B cell (primary cell): ENCODE measurements around the gene ZFYVE21. TPM values are rescaled to one million over a fixed set of nuclear protein-coding genes. Genes with fewer than 3 reads are reported as not detected.
A peak's percentile ranks its signal among the peaks of the same experiment; 100 is the strongest.

Source experiments
- ATAC-seq: fragments of 200-7000 bp; cut with Tn5 transposase; one replicate; pipeline ENCODE4 v1.10.0; 2021; ENCODE audit warnings: low read depth, mild to moderate bottlenecking, moderate number of reproducible peaks, moderate library complexity
- CTCF ChIA-PET: fragments of 350-600 bp; sonication (Branson Sonifier 250); formaldehyde crosslinking; loops from one replicate; lab custom pipeline; 2021; ENCODE audit warnings: antibody characterized with exemption, inconsistent platforms; lab: Charles Lee
- POLR2A ChIA-PET: fragments of 350-600 bp; sonication (Branson Sonifier 250); formaldehyde crosslinking; loops from one replicate; lab custom pipeline; 2021; ENCODE audit warnings: antibody characterized with exemption; lab: Charles Lee
- DNase-seq: peaks from one replicate; pipeline ENCODE4 v3.0.0; 2013
- H2AFZ ChIP-seq: 2 replicates; pipeline ENCODE4 v1.6.1; 2012; ENCODE audit warnings: mild to moderate bottlenecking, low read depth, low read length; ENCODE audit not compliant: insufficient read depth, poor library complexity, severe bottlenecking
- H3K27ac ChIP-seq, 2 donors: 1 replicate in 1 of 2; 2 replicates in 1 of 2; pipeline ENCODE4 v1.5.1; 2012 to 2013; ENCODE audit warnings: low read length in 2 of 2, mild to moderate bottlenecking in 2 of 2, moderate library complexity in 1 of 2
- H3K27me3 ChIP-seq, 4 experiments: fragments of 200-600 bp in 1 of 4; sonication (generic) in 1 of 4; replicated peaks in 1 of 4; 1 replicate in 2 of 4; 2 replicates in 2 of 4; pipeline versions ENCODE4 v1.6.1 to v1.7.0; 2013 to 2016; ENCODE audit warnings: low read length in 3 of 4, mild to moderate bottlenecking in 2 of 4, mixed read lengths in 1 of 4, moderate library complexity in 1 of 4; ENCODE audit not compliant: insufficient read depth in 4 of 4, control insufficient read depth in 3 of 4; ENCODE audit errors: control extremely low read depth in 1 of 4
- H3K36me3 ChIP-seq, 2 experiments: replicated peaks in 1 of 2; 1 replicate in 1 of 2; 2 replicates in 1 of 2; pipeline versions ENCODE4 v1.6.1 to v1.7.1; 2013; ENCODE audit warnings: low read length in 1 of 2; ENCODE audit not compliant: insufficient read depth in 2 of 2, control insufficient read depth in 1 of 2; ENCODE audit errors: control extremely low read depth in 1 of 2, extremely low read depth in 1 of 2
- H3K4me1 ChIP-seq, 2 donors: fragments of 200-600 bp in 1 of 2; sonication (generic) in 1 of 2; 1 replicate in 1 of 2; 2 replicates in 1 of 2; pipeline versions ENCODE4 v1.5.1 to v1.6.1; 2013 to 2017; ENCODE audit warnings: low read length in 2 of 2; ENCODE audit not compliant: control insufficient read depth in 2 of 2, insufficient read depth in 2 of 2
- H3K4me2 ChIP-seq: replicated peaks from 2 replicates; pipeline ENCODE3; 2012; ENCODE audit warnings: mild to moderate bottlenecking, low read depth, low read length; ENCODE audit not compliant: poor library complexity, severe bottlenecking
- H3K4me3 ChIP-seq, 5 experiments: fragments of 200-600 bp in 1 of 5; sonication (generic) in 1 of 5; 1 replicate in 3 of 5; 2 replicates in 2 of 5; pipeline versions ENCODE4 v1.5.1 to v1.7.0; 2011 to 2016; ENCODE audit warnings: low read length in 4 of 5, mild to moderate bottlenecking in 4 of 5, low read depth in 2 of 5, control low read depth in 1 of 5, moderate library complexity in 1 of 5; ENCODE audit not compliant: insufficient read depth in 1 of 5; ENCODE audit errors: control extremely low read depth in 1 of 5, extremely low read depth in 1 of 5
- H3K79me2 ChIP-seq: fragments of 200-600 bp; sonication (generic); one replicate; pipeline ENCODE4 v1.6.0; 2016; ENCODE audit warnings: low read length; ENCODE audit not compliant: control insufficient read depth, insufficient read depth
- H3K9ac ChIP-seq: fragments of 200-600 bp; sonication (generic); 2 replicates; pipeline ENCODE4 v1.6.1; 2017; ENCODE audit warnings: mild to moderate bottlenecking, low read length, moderate library complexity
- H3K9me3 ChIP-seq, 3 donors: one replicate each; pipeline versions ENCODE4 v1.6.1 to v1.7.1; 2013; ENCODE audit warnings: low read length in 2 of 3; ENCODE audit not compliant: control insufficient read depth in 2 of 3, insufficient read depth in 1 of 3; ENCODE audit errors: control extremely low read depth in 1 of 3
- H4K20me1 ChIP-seq: 2 replicates; pipeline ENCODE4 v1.6.0; 2012; ENCODE audit warnings: mild to moderate bottlenecking, low read length; ENCODE audit not compliant: insufficient read depth, control insufficient read depth, poor library complexity, severe bottlenecking
- H3K27ac Mint-ChIP-seq: one replicate; pipeline ENCODE4 v1.8.0; 2021; ENCODE audit warnings: mixed read lengths
- H3K27me3 Mint-ChIP-seq: one replicate; pipeline ENCODE4 v1.8.0; 2021; ENCODE audit warnings: mixed read lengths
- H3K4me1 Mint-ChIP-seq: one replicate; pipeline ENCODE4 v1.8.0; 2021; ENCODE audit warnings: mixed read lengths
- H3K4me3 Mint-ChIP-seq: one replicate; pipeline ENCODE4 v1.8.0; 2021; ENCODE audit warnings: mixed read lengths
- H3K9me3 Mint-ChIP-seq: one replicate; pipeline ENCODE4 v1.8.0; 2022; ENCODE audit warnings: mixed read lengths; ENCODE audit not compliant: insufficient read depth
- CTCF ChIP-seq: fragments of 200-600 bp; IDR thresholded peaks from one replicate; pipeline ENCODE4 v1.8.0; 2022; ENCODE audit warnings: antibody characterized with exemption, mild to moderate bottlenecking
- EZH2 ChIP-seq: IDR thresholded peaks from 2 replicates; pipeline ENCODE4 v1.6.1; 2012; ENCODE audit warnings: borderline replicate concordance, low read depth, mild to moderate bottlenecking, moderate library complexity, low read length; ENCODE audit not compliant: insufficient read depth, poor library complexity, severe bottlenecking
- WGBS: methylation state at CpG from one replicate; pipeline ENCODE4 v1.1.5; 2013; ENCODE audit warnings: missing lambda C conversion rate; ENCODE audit not compliant: insufficient coverage; 5-methylcytosine and 5-hydroxymethylcytosine counted together
- intact Hi-C: fragments of 100-400 bp; cut with micrococcal nuclease; formaldehyde crosslinking; loops from one replicate; pipeline ENCODE4 v1.10.0; 2022
- polyA plus RNA-seq: library from polyadenylated mRNA; depleted of rRNA; stranded (reverse); fragments of >200 nt; gene quantifications from 2 replicates; pipeline ENCODE4 v1.2.3, GENCODE V29; 2012
- total RNA-seq, 2 donors: library from RNA; stranded (reverse); fragments of 120-200 nt in 1 of 2; gene quantifications; 1 replicate in 1 of 2; 2 replicates in 1 of 2; pipeline versions ENCODE4 v1.2.3 to v1.2.4, GENCODE V29; 2013 to 2022

The ZFYVE21 gene
- total and polyA plus RNA-seq, 2 donors (not counting 1 experiment from before 2014, with no cell fraction given): 17.0 to 18.6 TPM

- Histone ChIP-seq H3K4me3 (no peak overlapping the region), H3K27me3 (no peaks in the 10 kb centered on the region), H4K20me1 (peaks cover 42% of the 10 kb centered on the region), H3K9me3 (no peaks in the 10 kb centered on the region), H3K4me2 (no peak overlapping the region), H3K36me3 (peaks cover 0 to 45% of the 10 kb centered on the region in 2 experiments), H3K9ac (no peak overlapping the region), H2AFZ (no peak overlapping the region), H3K4me1 (peaks cover 39 to 49% of the 10 kb centered on the region in 2 donors), H3K27ac (peak overlapping the region in 1 of 2 donors; percentile 59), H3K79me2 (peaks cover 11% of the 10 kb centered on the region)
- Mint-ChIP-seq H3K4me1 (peaks cover 46% of the 10 kb centered on the region), H3K9me3 (no peaks in the 10 kb centered on the region), H3K4me3 (no peak overlapping the region), H3K27ac (peak overlapping the region; percentile 46), H3K27me3 (no peaks in the 10 kb centered on the region)
- WGBS: 90% methylated on average over 26 of the region's 29 CpGs
- POLR2A ChIA-PET: interaction anchor here (0.9 kb wide), 1 partner anchor 13 kb away, joined by 3 read pairs; the partner anchor contains the start of gene ZFYVE21
- intact Hi-C loops: no loop called here
- TF ChIP-seq CTCF (no peak), EZH2 (no peak)
- DNase-seq (no peak), ATAC-seq (no peak)
- CTCF ChIA-PET: interaction anchor here (1.3 kb wide), 1 partner anchor 23 kb away, joined by 5 read pairs; no protein-coding TSS in a partner anchor
These were observed 12.8 kb upstream of the ZFYVE21 start for GRCh38 chr14:103702497-103703432.
